Mesenteric fat pad (tissue), 1 donor: ENCODE measurements around the gene BORCS8. TPM values are rescaled to one million over a fixed set of nuclear protein-coding genes. Genes with fewer than 3 reads are reported as not detected.

ENCODE experiments used
- total RNA-seq: library from RNA; stranded (reverse); fragmentation: NEBNext Ultra II Directional; extraction: Animal tissue kit (Norgen Biotek cat#: 25700); gene quantifications from one replicate; pipeline ENCODE4 v1.2.1, GENCODE V29; 2021
- donor health status: DM: yes; HTN: yes; CAD: no.

The BORCS8 gene
- total RNA-seq, 1 donor from 2014 or later: 30.8 TPM

Other genes starting within 250 kb of the BORCS8 start
- 58.8 TPM for gene SUGP2, start 158.6 kb downstream of the BORCS8 start, total RNA-seq
- 18.1 TPM for gene ARMC6, start 158.5 kb downstream of the BORCS8 start, total RNA-seq
- gene SLC25A42, start 128.2 kb downstream of the BORCS8 start, total RNA-seq: 8.4 TPM
- 18.0 TPM for gene TMEM161A, start 53.7 kb downstream of the BORCS8 start, total RNA-seq
- 2.0 TPM for gene MEF2B, start 21.9 kb downstream of the BORCS8 start, total RNA-seq
- 51.1 TPM for gene RFXANK, start 106 bp upstream of the BORCS8 start, total RNA-seq
- gene NR2C2AP, start 11.3 kb upstream of the BORCS8 start, total RNA-seq: 10.7 TPM
- not detected for gene NCAN, start 19.8 kb upstream of the BORCS8 start, total RNA-seq
- 1.3 TPM for gene TM6SF2, start 81.1 kb upstream of the BORCS8 start, total RNA-seq
- 32.9 TPM for gene SUGP1, start 128.4 kb upstream of the BORCS8 start, total RNA-seq
- 45.4 TPM for gene MAU2, start 128.7 kb upstream of the BORCS8 start, total RNA-seq
- 98.9 TPM for gene GATAD2A, start 213.5 kb upstream of the BORCS8 start, total RNA-seq